GM12878 (cell line): Measurements from ENCODE around the gene TSTD2. TPM values are rescaled to one million over a fixed set of nuclear protein-coding genes. Genes with fewer than 3 reads are reported as not detected.

Experiments used
- ATF2 ChIP-seq: IDR thresholded peaks from 2 replicates; pipeline ENCODE4 v1.6.1; 2012; ENCODE audit warnings: low read length, inconsistent platforms
- BMI1 ChIP-seq: fragments of 450-650 bp; IDR thresholded peaks from 2 replicates; pipeline ENCODE4 v1.6.1; 2016; ENCODE audit warnings: mild to moderate bottlenecking, moderate library complexity, borderline replicate concordance
- CEBPB ChIP-seq, 2 experiments: fragments of 150-350 bp in 1 of 2; IDR thresholded peaks; 2 replicates each; pipeline ENCODE4 v1.6.1; 2012 to 2014; ENCODE audit warnings: low read depth in 2 of 2, low read length in 2 of 2, borderline replicate concordance in 1 of 2, inconsistent platforms in 1 of 2
- CHD2 ChIP-seq: IDR thresholded peaks from 2 replicates; pipeline ENCODE4 v1.6.1; 2011; ENCODE audit warnings: low read depth, low read length, improper control_type of control experiment, borderline replicate concordance
- EED ChIP-seq: sonication (generic); IDR thresholded peaks from 2 replicates; pipeline ENCODE4 v1.6.1; 2016; ENCODE audit warnings: antibody characterized with exemption, low read depth
- IRF5 ChIP-seq: fragments of 450-650 bp; IDR thresholded peaks from 2 replicates; pipeline ENCODE4 v1.6.1; 2017; ENCODE audit warnings: borderline replicate concordance
- MTA3 ChIP-seq: IDR thresholded peaks from 2 replicates; pipeline ENCODE4 v1.6.1; 2012; ENCODE audit warnings: low read length, inconsistent platforms, borderline replicate concordance
- MYC ChIP-seq: IDR thresholded peaks from 2 replicates; pipeline ENCODE4 v1.6.1; 2011; ENCODE audit warnings: mild to moderate bottlenecking, low read length, moderate library complexity, inconsistent platforms; ENCODE audit not compliant: insufficient read depth, insufficient replicate concordance, insufficient read length, severe bottlenecking
- NFXL1 ChIP-seq: fragments of 450-650 bp; IDR thresholded peaks from 2 replicates; pipeline ENCODE4 v1.6.1; 2017; ENCODE audit warnings: antibody characterized with exemption, mild to moderate bottlenecking, borderline replicate concordance
- NR2F1 ChIP-seq: fragments of 450-650 bp; conservative IDR thresholded peaks from 2 replicates; pipeline ENCODE4 v1.6.1; 2017; ENCODE audit warnings: mild to moderate bottlenecking
- PAX5 ChIP-seq: IDR thresholded peaks from 2 replicates; pipeline ENCODE4 v1.6.1; 2011; ENCODE audit warnings: low read depth, low read length, borderline replicate concordance
- PKNOX1 ChIP-seq: fragments of 450-650 bp; IDR thresholded peaks from 2 replicates; pipeline ENCODE4 v1.6.1; 2016; ENCODE audit warnings: mild to moderate bottlenecking
- POLR2A ChIP-seq: IDR thresholded peaks from 2 replicates; pipeline ENCODE4 v1.6.1; 2011; ENCODE audit warnings: low read depth, mild to moderate bottlenecking, low read length
- POU2F2 ChIP-seq: IDR thresholded peaks from 3 replicates; pipeline ENCODE4 v1.6.1; 2011; ENCODE audit warnings: low read depth, mild to moderate bottlenecking, low read length, borderline replicate concordance
- RAD21 ChIP-seq: IDR thresholded peaks from 2 replicates; pipeline ENCODE4 v1.6.1; 2011; ENCODE audit warnings: mild to moderate bottlenecking, low read depth, low read length, moderate library complexity; ENCODE audit not compliant: insufficient read depth
- RELA ChIP-seq: fragments of 450-650 bp; IDR thresholded peaks from 2 replicates; pipeline ENCODE4 v1.8.0; 2014; ENCODE audit warnings: borderline replicate concordance; ENCODE audit not compliant: partially characterized antibody
- RFX5 ChIP-seq: IDR thresholded peaks from 2 replicates; pipeline ENCODE4 v1.6.1; 2011; ENCODE audit warnings: low read depth, low read length, improper control_type of control experiment
- SMAD5 ChIP-seq: IDR thresholded peaks from 2 replicates; pipeline ENCODE4 v1.6.1; 2016; ENCODE audit warnings: antibody characterized with exemption, low read depth
- ZNF592 ChIP-seq: fragments of 450-650 bp; IDR thresholded peaks from 2 replicates; pipeline ENCODE4 v1.6.1; 2017; ENCODE audit warnings: mild to moderate bottlenecking, moderate library complexity
- ZZZ3 ChIP-seq: IDR thresholded peaks from 2 replicates; pipeline ENCODE4 v1.6.1; 2011; ENCODE audit warnings: low read depth; ENCODE audit not compliant: control insufficient read depth, insufficient read length
- polyA plus RNA-seq, 11 experiments: library from polyadenylated mRNA; depleted of rRNA in 4 of 11; unstranded in 6 of 11; stranded (reverse) in 5 of 11; fragments of >200 nt; fragmentation: Nextera tagmentation in 4 of 11; fragmentation: Illumina TruSeq in 1 of 11; extraction: Ambion mirVana in 4 of 11; extraction: Trizol in 1 of 11; gene quantifications; 1 replicate in 1 of 11; 2 replicates in 10 of 11; pipeline versions ENCODE4 v1.2.1 to v1.2.3, GENCODE V29; 2011 to 2016; ENCODE audit warnings: inconsistent platforms in 2 of 11, missing spikeins in 2 of 11, low read depth in 1 of 11
- total RNA-seq, 4 experiments: library from RNA; depleted of rRNA in 3 of 4; stranded (reverse); fragments of >200 nt in 3 of 4; fragmentation: Illumina TruSeq in 1 of 4; extraction: Trizol in 1 of 4; gene quantifications; 2 replicates each; pipeline versions ENCODE4 v1.2.1 to v1.2.3, GENCODE V29; 2013 to 2021
- TF ChIP-seq, protein P1 (sequence below): fragments of 450-650 bp; IDR thresholded peaks from 2 replicates; pipeline ENCODE4 v1.6.1; 2018; ENCODE audit warnings: mild to moderate bottlenecking, low read depth, moderate library complexity; ENCODE audit not compliant: partially characterized antibody

TSTD2 gene
- total and polyA plus RNA-seq, 10 of the 15 experiments (the other 5 are each of a cell fraction or from before 2014, with no cell fraction given), result 5.0 to 30.6 (median 14.1) TPM

DNA sequence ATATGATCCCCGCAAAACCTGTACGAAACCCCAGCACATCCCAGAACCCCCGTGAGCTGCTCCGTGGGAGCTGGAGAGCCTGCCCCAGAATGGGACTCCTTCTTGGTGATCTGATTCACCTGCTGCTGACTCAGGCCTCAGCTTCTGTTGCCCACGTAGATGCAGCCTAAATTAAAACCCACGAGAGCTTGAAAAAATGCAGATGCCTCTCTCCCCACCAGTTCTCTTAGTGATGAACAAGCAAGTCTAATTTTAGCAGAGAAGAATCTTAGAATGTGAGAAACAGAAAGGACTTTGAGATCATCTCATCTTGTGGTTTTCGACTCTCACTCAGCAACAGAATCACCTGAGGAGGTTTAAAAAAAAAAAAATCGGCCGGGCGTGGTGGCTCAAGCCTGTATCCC is 74.1 kb downstream of the TSTD2 start (continued):
- TF ChIP-seq ZNF592 (no peak), PKNOX1 (peak; percentile 59; the same call in 1 of the 2 replicates), PAX5 (no peak), EED (no peak), IRF5 (no peak), ZZZ3 (no peak), ATF2 (peak; percentile 81), BMI1 (no peak), MTA3 (no peak), RELA (no peak), POLR2A (0 out of 2 replicates have a peak, but pooled peaks have one; percentile 38), SMAD5 (no peak), POU2F2 (peak; percentile 65; the same call in 1 of the 3 replicates), RAD21 (no peak), CEBPB (IDR thresholded peaks at IDR 0.05; ENCODE audit: borderline replicate concordance in 1 of 2, low read depth in 2 of 2, low read length in 2 of 2) (no peak), MYC (no peak), NR2F1 (0 out of 2 replicates have a peak, but pooled peaks have one; percentile 6), RFX5 (no peak), NFXL1 (no peak), CHD2 (no peak)
- TF ChIP-seq, protein P1, sequence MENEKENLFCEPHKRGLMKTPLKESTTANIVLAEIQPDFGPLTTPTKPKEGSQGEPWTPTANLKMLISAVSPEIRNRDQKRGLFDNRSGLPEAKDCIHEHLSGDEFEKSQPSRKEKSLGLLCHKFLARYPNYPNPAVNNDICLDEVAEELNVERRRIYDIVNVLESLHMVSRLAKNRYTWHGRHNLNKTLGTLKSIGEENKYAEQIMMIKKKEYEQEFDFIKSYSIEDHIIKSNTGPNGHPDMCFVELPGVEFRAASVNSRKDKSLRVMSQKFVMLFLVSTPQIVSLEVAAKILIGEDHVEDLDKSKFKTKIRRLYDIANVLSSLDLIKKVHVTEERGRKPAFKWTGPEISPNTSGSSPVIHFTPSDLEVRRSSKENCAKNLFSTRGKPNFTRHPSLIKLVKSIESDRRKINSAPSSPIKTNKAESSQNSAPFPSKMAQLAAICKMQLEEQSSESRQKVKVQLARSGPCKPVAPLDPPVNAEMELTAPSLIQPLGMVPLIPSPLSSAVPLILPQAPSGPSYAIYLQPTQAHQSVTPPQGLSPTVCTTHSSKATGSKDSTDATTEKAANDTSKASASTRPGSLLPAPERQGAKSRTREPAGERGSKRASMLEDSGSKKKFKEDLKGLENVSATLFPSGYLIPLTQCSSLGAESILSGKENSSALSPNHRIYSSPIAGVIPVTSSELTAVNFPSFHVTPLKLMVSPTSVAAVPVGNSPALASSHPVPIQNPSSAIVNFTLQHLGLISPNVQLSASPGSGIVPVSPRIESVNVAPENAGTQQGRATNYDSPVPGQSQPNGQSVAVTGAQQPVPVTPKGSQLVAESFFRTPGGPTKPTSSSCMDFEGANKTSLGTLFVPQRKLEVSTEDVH, result peak; percentile 55
